ENCODE results near the gene FDCSP. TPM values are rescaled to one million over a fixed set of nuclear protein-coding genes. Genes with fewer than 3 reads are reported as not detected.

FDCSP gene
- not detected for total RNA-seq

DNA sequence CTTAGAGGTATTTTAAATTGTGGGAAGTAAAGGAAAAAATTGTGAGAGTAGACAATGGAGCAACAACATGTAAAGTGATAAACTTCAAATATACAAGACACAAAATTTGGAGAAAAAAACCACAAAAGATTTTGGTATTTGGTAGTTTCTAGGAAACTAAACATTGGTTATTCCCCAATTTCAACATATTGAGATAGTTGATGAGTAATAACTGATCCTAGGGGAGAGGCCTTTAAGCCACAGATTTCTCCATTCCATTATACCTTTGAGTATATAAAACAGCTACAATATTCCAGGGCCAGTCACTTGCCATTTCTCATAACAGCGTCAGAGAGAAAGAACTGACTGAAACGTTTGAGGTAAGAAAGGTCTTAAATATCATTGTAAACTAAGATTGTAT is at the start of gene FDCSP:
Gene FDCSP (plus strand): TSS at position 301 of the 400 bp plus-strand sequence. CDS start 5,071 bp downstream, outside the sequence.
- H3K36me3 ChIP-seq: no peaks in the 10 kb centered on the region
- WGBS: 31% methylated on average over 2 of the region's 2 CpGs

DNA sequence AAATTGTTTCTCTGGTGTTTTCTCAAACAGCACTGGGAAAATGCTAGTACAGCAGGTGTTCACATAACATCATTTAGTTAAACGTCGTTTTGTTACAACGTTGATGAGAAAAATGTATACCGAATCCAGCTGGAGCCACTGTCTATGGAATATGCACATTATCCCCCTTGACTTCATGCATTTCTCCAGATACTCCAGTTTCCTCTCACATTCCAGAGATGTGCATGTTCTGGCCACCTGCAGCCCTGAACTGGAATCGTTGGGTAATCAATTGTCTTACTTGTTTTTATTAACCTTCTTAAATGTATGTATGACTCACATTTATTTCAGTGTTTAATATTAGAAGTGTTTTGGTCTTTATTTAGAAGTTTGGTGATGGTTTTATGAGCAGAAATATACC is 48.8 kb upstream of the FDCSP start:
- Histone ChIP-seq H3K4me1 (no peaks in the 10 kb centered on the region), H3K9me3 (no peaks in the 10 kb centered on the region), H3K36me3 (no peaks in the 10 kb centered on the region), H3K4me3 (no peak overlapping the region), H3K27me3 (no peaks in the 10 kb centered on the region), H3K27ac (replicated peaks in 1 of 4) (no peak overlapping the region)
- no peak for DNase-seq (ENCODE audit: extremely low spot score)
- intact Hi-C loops (cut with DNase I): no loop called here
- WGBS: 64% methylated on average over 5 of the region's 5 CpGs
- TF ChIP-seq, protein P1, sequence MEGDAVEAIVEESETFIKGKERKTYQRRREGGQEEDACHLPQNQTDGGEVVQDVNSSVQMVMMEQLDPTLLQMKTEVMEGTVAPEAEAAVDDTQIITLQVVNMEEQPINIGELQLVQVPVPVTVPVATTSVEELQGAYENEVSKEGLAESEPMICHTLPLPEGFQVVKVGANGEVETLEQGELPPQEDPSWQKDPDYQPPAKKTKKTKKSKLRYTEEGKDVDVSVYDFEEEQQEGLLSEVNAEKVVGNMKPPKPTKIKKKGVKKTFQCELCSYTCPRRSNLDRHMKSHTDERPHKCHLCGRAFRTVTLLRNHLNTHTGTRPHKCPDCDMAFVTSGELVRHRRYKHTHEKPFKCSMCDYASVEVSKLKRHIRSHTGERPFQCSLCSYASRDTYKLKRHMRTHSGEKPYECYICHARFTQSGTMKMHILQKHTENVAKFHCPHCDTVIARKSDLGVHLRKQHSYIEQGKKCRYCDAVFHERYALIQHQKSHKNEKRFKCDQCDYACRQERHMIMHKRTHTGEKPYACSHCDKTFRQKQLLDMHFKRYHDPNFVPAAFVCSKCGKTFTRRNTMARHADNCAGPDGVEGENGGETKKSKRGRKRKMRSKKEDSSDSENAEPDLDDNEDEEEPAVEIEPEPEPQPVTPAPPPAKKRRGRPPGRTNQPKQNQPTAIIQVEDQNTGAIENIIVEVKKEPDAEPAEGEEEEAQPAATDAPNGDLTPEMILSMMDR (IDR thresholded peaks at IDR 0.05): no peak
- TF ChIP-seq EP300 (IDR thresholded peaks at IDR 0.05) (no peak), POLR2A (IDR thresholded peaks at IDR 0.05; ENCODE audit: low read depth) (no peak), POLR2AphosphoS5 (IDR thresholded peaks at IDR 0.05) (no peak)

More for the DNA sequence above, at the start of gene FDCSP:
- H3K27ac ChIP-seq (replicated peaks in 1 of 4): no peak within 1 kb of the TSS
- no peaks in the 10 kb centered on the region for H3K9me3 ChIP-seq
- intact Hi-C loops (cut with DNase I): no loop called here
- no peak within 1 kb of the TSS for H3K4me3 ChIP-seq
- H3K4me1 ChIP-seq: no peaks in the 10 kb centered on the region
- H3K27me3 ChIP-seq: no peaks in the 10 kb centered on the region
- TF ChIP-seq, protein P1 (IDR thresholded peaks at IDR 0.05): no peak
- TF ChIP-seq POLR2AphosphoS5 (IDR thresholded peaks at IDR 0.05) (no peak), EP300 (IDR thresholded peaks at IDR 0.05) (no peak), POLR2A (IDR thresholded peaks at IDR 0.05; ENCODE audit: low read depth) (no peak)
- no peak for DNase-seq (ENCODE audit: extremely low spot score)

DNA sequence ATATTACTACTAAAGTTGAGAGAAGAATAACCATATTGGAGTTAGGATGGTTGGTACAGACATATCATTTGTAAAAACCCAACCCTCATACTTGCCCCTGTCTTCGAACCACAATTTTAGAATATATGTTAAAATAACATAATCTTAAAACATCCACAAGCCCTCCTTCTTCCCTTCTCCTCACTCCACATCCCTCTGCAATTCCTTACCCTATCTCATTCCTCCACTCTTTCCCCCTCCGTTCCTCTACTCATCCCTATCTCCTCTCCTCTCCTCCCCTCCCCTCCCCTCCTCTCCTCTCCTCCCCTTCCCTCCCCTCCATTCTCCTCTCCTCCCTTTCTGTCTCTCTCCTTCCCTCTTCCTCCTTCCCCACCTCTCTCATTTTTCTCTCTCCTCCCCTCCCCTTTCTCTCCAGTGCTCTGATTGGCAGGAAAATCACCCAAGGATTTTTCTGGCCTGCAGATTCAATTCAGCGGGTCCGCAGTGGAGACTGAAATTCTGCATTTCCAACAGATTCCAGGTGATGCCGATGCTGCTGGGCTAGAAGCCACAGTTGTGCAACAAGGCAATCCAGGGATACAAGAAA is 47.8 kb upstream of the FDCSP start:
- Histone ChIP-seq H3K27me3 (no peaks in the 10 kb centered on the region), H3K36me3 (no peaks in the 10 kb centered on the region), H3K4me3 (no peak overlapping the region), H3K27ac (replicated peaks in 1 of 4) (no peak overlapping the region), H3K4me1 (no peaks in the 10 kb centered on the region), H3K9me3 (no peaks in the 10 kb centered on the region)
- intact Hi-C loops (cut with DNase I): no loop called here
- WGBS: 77% methylated on average over 5 of the region's 5 CpGs
- no peak for DNase-seq (ENCODE audit: extremely low spot score)
- TF ChIP-seq, protein P1 (IDR thresholded peaks at IDR 0.05): no peak
- TF ChIP-seq POLR2A (IDR thresholded peaks at IDR 0.05; ENCODE audit: low read depth): no peak
- TF ChIP-seq EP300 (IDR thresholded peaks at IDR 0.05): no peak
- no peak for TF ChIP-seq POLR2AphosphoS5 (IDR thresholded peaks at IDR 0.05)

DNA sequence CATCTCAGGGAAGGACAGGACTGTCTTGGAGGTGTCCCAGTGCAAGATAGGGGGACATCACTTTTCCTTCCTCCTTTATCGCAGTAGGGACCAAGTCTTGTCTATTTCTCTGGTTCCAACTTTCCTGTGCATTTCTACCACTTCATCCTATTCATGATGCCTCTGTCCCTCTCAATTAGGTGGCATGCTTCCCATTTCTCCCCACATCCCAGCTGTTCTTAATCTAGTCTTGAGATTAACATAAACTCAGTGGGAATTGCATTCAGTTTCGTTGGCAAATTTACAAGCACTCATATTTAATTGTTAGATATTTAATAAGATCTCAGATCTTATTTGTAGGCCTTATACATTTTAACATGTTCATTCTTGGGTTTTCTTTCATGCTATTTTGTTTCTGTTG is 46.1 kb upstream of the FDCSP start:
- H3K36me3 ChIP-seq: no peaks in the 10 kb centered on the region
- no peaks in the 10 kb centered on the region for H3K27me3 ChIP-seq
- TF ChIP-seq, protein P1 (IDR thresholded peaks at IDR 0.05): no peak
- TF ChIP-seq EP300 (IDR thresholded peaks at IDR 0.05) (no peak), POLR2AphosphoS5 (IDR thresholded peaks at IDR 0.05) (no peak), POLR2A (IDR thresholded peaks at IDR 0.05; ENCODE audit: low read depth) (no peak)
- H3K4me3 ChIP-seq: no peak overlapping the region
- intact Hi-C loops (cut with DNase I): no loop called here
- 60% methylated on average over 2 of the region's 2 CpGs for WGBS
- H3K27ac ChIP-seq (replicated peaks in 1 of 4): no peak overlapping the region
- H3K9me3 ChIP-seq: no peaks in the 10 kb centered on the region
- no peaks in the 10 kb centered on the region for H3K4me1 ChIP-seq
- no peak for DNase-seq (ENCODE audit: extremely low spot score)

DNA sequence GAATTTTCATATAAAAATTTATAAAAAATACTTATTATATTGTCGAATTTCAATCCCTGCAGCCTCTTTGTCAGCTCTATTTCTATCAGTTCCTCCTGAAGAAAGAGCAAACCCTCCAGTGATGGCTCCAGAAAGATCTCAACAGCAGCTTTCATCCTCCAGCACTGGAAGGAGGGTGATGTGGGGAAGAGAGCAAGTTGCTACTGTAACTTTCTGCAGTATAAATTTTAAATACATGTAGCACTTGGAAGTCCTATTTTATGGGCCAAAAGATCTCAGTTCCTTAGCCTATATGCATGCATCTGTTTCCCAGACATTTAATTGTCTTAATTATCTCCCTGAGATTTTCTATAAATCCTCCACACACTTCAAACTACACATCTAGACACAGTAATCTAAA is 44.1 kb upstream of the FDCSP start:
- intact Hi-C loops (cut with DNase I): no loop called here
- Histone ChIP-seq H3K4me1 (no peaks in the 10 kb centered on the region), H3K36me3 (no peaks in the 10 kb centered on the region), H3K4me3 (no peak overlapping the region), H3K27ac (replicated peaks in 1 of 4) (no peak overlapping the region), H3K9me3 (no peaks in the 10 kb centered on the region), H3K27me3 (no peaks in the 10 kb centered on the region)
- 71% methylated on average over 1 of the region's 1 CpG for WGBS
- no peak for TF ChIP-seq POLR2AphosphoS5 (IDR thresholded peaks at IDR 0.05)
- TF ChIP-seq, protein P1 (IDR thresholded peaks at IDR 0.05): no peak
- no peak for TF ChIP-seq EP300 (IDR thresholded peaks at IDR 0.05)
- TF ChIP-seq POLR2A (IDR thresholded peaks at IDR 0.05; ENCODE audit: low read depth): no peak
- no peak for DNase-seq (ENCODE audit: extremely low spot score)
